Measurements from ENCODE around the gene ATRN. TPM values are rescaled to one million over a fixed set of nuclear protein-coding genes. Genes with fewer than 3 reads are reported as not detected.

ATRN gene
- total and polyA plus RNA-seq, 2 donors (not counting 3 experiments of a cell fraction or from before 2014, with no cell fraction given): 32.3 to 33.1 TPM

DNA sequence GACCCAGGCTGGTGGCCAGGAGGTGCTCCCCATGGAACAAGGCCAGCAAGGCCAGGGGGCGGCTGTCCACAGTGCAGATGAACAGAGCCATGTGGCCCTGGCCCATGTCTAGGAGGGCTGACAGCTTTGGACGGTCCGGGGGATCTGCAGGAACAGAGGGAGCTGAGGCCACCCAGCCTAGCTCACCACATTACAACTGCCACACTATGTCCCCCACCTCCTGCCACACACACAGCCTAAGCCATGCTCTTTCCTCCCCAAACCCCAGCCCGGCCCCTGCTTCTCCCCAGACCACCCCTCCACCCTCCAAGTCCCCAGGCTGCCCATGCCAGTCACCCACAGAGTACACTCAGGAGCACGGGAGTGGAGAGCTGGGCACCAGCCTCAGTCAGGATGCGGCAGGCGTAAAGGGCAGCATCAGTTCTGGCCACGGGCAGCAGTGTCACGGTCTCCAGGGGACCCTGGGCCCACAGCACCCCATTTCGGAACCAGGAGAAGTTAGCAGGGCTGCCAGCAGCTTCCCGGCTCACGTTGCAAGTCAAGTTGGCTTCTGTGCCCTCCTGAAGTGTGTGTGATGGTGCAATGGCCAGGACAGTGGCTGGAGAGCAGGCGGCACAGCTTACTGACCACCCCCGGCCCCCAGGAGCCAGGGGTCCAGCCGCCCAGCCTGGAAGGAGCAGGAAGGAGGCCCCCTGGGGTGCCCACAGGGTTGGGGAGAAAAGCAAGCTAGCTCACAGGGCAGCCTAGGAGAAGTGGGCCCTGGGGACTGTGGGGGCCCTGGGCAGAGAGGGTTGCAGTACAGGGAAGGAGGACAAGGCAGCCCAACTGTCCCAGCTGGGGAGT is 226.1 kb downstream of the ATRN start:
- Histone ChIP-seq H3K27me3 (ENCODE audit: control insufficient read depth in 2 of 2, insufficient read depth in 2 of 2, low read length in 2 of 2) (no peaks in the 10 kb centered on the region), H3K9ac (replicated peaks; ENCODE audit: extremely low read depth, insufficient read depth, low read length) (no peak overlapping the region), H2AFZ (ENCODE audit: low read depth, low read length) (no peak overlapping the region), H3K4me1 (ENCODE audit: control insufficient read depth, extremely low read depth, insufficient read depth, low read length) (no peaks in the 10 kb centered on the region), H3K4me2 (ENCODE audit: insufficient read depth, low read length) (no peak overlapping the region), H3K9me1 (replicated peaks; ENCODE audit: control insufficient read depth, extremely low read depth, insufficient read depth, low read length) (no peaks in the 10 kb centered on the region), H3K9me3 (replicated peaks; ENCODE audit: control insufficient read depth, insufficient read depth, low read length) (no peaks in the 10 kb centered on the region), H3K4me3 (replicated peaks in 1 of 3; ENCODE audit: insufficient read depth in 1 of 3, low read depth in 1 of 3, low read length in 3 of 3) (no peak overlapping the region), H4K20me1 (replicated peaks; ENCODE audit: control insufficient read depth, extremely low read depth, insufficient read depth, low read length) (no peaks in the 10 kb centered on the region), H3K36me3 (ENCODE audit: control insufficient read depth in 2 of 2, extremely low read depth in 1 of 2, insufficient read depth in 2 of 2, low read length in 2 of 2) (no peaks in the 10 kb centered on the region), H3K79me2 (ENCODE audit: control insufficient read depth, insufficient read depth, low read length) (no peaks in the 10 kb centered on the region), H3K27ac (ENCODE audit: insufficient read depth, low read depth, low read length) (no peak overlapping the region)
- TF ChIP-seq POLR2A (IDR thresholded peaks at IDR 0.05; ENCODE audit: low read depth, low read length): no peak
- TF ChIP-seq, protein P1, sequence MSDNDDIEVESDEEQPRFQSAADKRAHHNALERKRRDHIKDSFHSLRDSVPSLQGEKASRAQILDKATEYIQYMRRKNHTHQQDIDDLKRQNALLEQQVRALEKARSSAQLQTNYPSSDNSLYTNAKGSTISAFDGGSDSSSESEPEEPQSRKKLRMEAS (IDR thresholded peaks at IDR 0.05; ENCODE audit: insufficient read depth, insufficient read length): no peak
- TF ChIP-seq EZH2 (IDR thresholded peaks at IDR 0.05; ENCODE audit: borderline replicate concordance, low read depth, low read length, severe bottlenecking): no peak
- no peak for TF ChIP-seq MYC (IDR thresholded peaks at IDR 0.05; ENCODE audit: low read depth, low read length)
- no peak for TF ChIP-seq POLR2AphosphoS5 (IDR thresholded peaks at IDR 0.05; ENCODE audit: insufficient read depth, low read depth, low read length)
- TF ChIP-seq GATA2 (IDR thresholded peaks at IDR 0.05; ENCODE audit: insufficient read depth, insufficient read length, low read depth, low read length): no peak
- TF ChIP-seq FOS (IDR thresholded peaks at IDR 0.05; ENCODE audit: borderline replicate concordance, insufficient read depth, low read length): no peak
- TF ChIP-seq, protein P2, sequence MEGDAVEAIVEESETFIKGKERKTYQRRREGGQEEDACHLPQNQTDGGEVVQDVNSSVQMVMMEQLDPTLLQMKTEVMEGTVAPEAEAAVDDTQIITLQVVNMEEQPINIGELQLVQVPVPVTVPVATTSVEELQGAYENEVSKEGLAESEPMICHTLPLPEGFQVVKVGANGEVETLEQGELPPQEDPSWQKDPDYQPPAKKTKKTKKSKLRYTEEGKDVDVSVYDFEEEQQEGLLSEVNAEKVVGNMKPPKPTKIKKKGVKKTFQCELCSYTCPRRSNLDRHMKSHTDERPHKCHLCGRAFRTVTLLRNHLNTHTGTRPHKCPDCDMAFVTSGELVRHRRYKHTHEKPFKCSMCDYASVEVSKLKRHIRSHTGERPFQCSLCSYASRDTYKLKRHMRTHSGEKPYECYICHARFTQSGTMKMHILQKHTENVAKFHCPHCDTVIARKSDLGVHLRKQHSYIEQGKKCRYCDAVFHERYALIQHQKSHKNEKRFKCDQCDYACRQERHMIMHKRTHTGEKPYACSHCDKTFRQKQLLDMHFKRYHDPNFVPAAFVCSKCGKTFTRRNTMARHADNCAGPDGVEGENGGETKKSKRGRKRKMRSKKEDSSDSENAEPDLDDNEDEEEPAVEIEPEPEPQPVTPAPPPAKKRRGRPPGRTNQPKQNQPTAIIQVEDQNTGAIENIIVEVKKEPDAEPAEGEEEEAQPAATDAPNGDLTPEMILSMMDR (IDR thresholded peaks at IDR 0.05; ENCODE audit: extremely low read depth in 1 of 2, insufficient read depth in 1 of 2, low read depth in 1 of 2, low read length in 2 of 2): no peak
- ChIA-PET POLR2A (no interaction called here), CTCF (interaction anchor here (0.6 to 12.6 kb wide), 13 partner anchors 10 to 389 kb away, joined by 3 to 112 read pairs (median 4); partner anchors contain the start of genes ADAM33, ADISSP and CENPB)
- dilution Hi-C loops (cut with MboI; ENCODE audit: extremely low pct_ligation_motif_present, low sequenced_read_pairs): no loop called here
- no TSS peak for BruUV-seq (replicated peaks)
- intact Hi-C loops (cut with micrococcal nuclease): no loop called here
- DNase-seq (ENCODE audit: low read depth, low spot score): no peak
- FAIRE-seq: no peak
